Thyroid gland (tissue), 4 donors: Measurements from ENCODE around the gene PAEP. TPM values are rescaled to one million over a fixed set of nuclear protein-coding genes. Genes with fewer than 3 reads are reported as not detected.

Experiments used
- DNase-seq, 2 donors: peaks; one replicate each; pipeline ENCODE4 v3.0.0-alpha.2; 2019
- H3K27ac ChIP-seq, 3 donors: fragments of 200-600 bp; sonication (generic); 1 replicate in 2 of 3; 2 replicates in 1 of 3; pipeline ENCODE4 v1.5.1; 2016 to 2019; ENCODE audit warnings: mild to moderate bottlenecking in 1 of 3, moderate library complexity in 1 of 3
- H3K27me3 ChIP-seq: fragments of 200-600 bp; sonication (generic); one replicate; pipeline ENCODE4 v1.5.1; 2019
- H3K36me3 ChIP-seq, 2 donors: fragments of 200-600 bp; sonication (generic); one replicate each; pipeline ENCODE4 v1.5.1; 2016 to 2019
- H3K4me1 ChIP-seq, 2 donors: fragments of 200-600 bp; sonication (generic); one replicate each; pipeline ENCODE4 v1.5.1; 2017 to 2019
- H3K4me3 ChIP-seq, 3 donors: fragments of 200-600 bp; sonication (generic); replicated peaks in 1 of 3; 1 replicate in 2 of 3; 2 replicates in 1 of 3; pipeline ENCODE4 v1.5.1; 2016; ENCODE audit warnings: mild to moderate bottlenecking in 1 of 3
- H3K9me3 ChIP-seq: fragments of 200-600 bp; sonication (generic); one replicate; pipeline ENCODE4 v1.5.1; 2017
- POLR2A ChIP-seq, 2 donors: fragments of 450-650 bp; IDR thresholded peaks; one replicate each; pipeline ENCODE4 v1.6.1; 2017; ENCODE audit warnings: antibody characterized with exemption in 2 of 2, mild to moderate bottlenecking in 2 of 2, moderate library complexity in 1 of 2
- WGBS, 2 donors: methylation state at CpG; one replicate each; pipeline ENCODE4 v1.1.5; 2017; 5-methylcytosine and 5-hydroxymethylcytosine counted together
- intact Hi-C: fragments of 100-400 bp; cut with DNase I; formaldehyde crosslinking; loops from one replicate; pipeline ENCODE4 v1.15.1; 2023
- total RNA-seq, 4 donors: library from RNA; depleted of rRNA; stranded (reverse); fragments of >200 nt; gene quantifications; one replicate each; pipeline ENCODE4 v1.2.3, GENCODE V29; 2016
- TF ChIP-seq, protein P1 (sequence below), 6 experiments: fragments of 200-600 bp in 3 of 6; fragments of 450-650 bp in 3 of 6; sonication (generic) in 3 of 6; IDR thresholded peaks; one replicate each; pipeline ENCODE4 v1.5.1; 2016 to 2019; ENCODE audit warnings: antibody characterized with exemption in 6 of 6, mild to moderate bottlenecking in 2 of 6, inconsistent platforms in 1 of 6, moderate library complexity in 1 of 6

Gene PAEP
- total RNA-seq, 4 donors from 2014 or later = not detected

- Histone ChIP-seq H3K4me3 (no peak overlapping the region), H3K27me3 (no peaks in the 10 kb centered on the region), H3K4me1 (no peaks in the 10 kb centered on the region), H3K27ac (no peak overlapping the region), H3K36me3 (no peaks in the 10 kb centered on the region), H3K9me3 (no peaks in the 10 kb centered on the region)
- DNase-seq = no peak
- intact Hi-C loops = no loop called here
- WGBS, 2 donors = 92 to 96% methylated on average over 10 of the region's 10 CpGs
- TF ChIP-seq, protein P1, sequence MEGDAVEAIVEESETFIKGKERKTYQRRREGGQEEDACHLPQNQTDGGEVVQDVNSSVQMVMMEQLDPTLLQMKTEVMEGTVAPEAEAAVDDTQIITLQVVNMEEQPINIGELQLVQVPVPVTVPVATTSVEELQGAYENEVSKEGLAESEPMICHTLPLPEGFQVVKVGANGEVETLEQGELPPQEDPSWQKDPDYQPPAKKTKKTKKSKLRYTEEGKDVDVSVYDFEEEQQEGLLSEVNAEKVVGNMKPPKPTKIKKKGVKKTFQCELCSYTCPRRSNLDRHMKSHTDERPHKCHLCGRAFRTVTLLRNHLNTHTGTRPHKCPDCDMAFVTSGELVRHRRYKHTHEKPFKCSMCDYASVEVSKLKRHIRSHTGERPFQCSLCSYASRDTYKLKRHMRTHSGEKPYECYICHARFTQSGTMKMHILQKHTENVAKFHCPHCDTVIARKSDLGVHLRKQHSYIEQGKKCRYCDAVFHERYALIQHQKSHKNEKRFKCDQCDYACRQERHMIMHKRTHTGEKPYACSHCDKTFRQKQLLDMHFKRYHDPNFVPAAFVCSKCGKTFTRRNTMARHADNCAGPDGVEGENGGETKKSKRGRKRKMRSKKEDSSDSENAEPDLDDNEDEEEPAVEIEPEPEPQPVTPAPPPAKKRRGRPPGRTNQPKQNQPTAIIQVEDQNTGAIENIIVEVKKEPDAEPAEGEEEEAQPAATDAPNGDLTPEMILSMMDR (IDR thresholded peaks at IDR 0.05) = no peak
- TF ChIP-seq POLR2A (IDR thresholded peaks at IDR 0.05) = no peak
Measured at GRCh38 chr9:135519179-135519971, 42.2 kb upstream of the PAEP start.

GRCh38 chr9:135520916-135521607 is 40.5 kb upstream of the PAEP start, which contains the start of gene LCN1:
LCN1 (plus strand) TSS chr9:135521440; CDS start chr9:135521498, 58 bp downstream.
- Histone ChIP-seq H3K27ac (no peak within 1 kb of the TSS), H3K9me3 (no peaks in the 10 kb centered on the region), H3K4me1 (no peaks in the 10 kb centered on the region), H3K27me3 (no peaks in the 10 kb centered on the region), H3K36me3 (no peaks in the 10 kb centered on the region), H3K4me3 (no peak within 1 kb of the TSS)
- no peak for DNase-seq
- TF ChIP-seq, protein P1 (IDR thresholded peaks at IDR 0.05) = no peak
- TF ChIP-seq POLR2A (IDR thresholded peaks at IDR 0.05) = no peak
- intact Hi-C loops = no loop called here
- 78 to 83% methylated on average over 18 of the region's 18 CpGs for WGBS, 2 donors

DNA sequence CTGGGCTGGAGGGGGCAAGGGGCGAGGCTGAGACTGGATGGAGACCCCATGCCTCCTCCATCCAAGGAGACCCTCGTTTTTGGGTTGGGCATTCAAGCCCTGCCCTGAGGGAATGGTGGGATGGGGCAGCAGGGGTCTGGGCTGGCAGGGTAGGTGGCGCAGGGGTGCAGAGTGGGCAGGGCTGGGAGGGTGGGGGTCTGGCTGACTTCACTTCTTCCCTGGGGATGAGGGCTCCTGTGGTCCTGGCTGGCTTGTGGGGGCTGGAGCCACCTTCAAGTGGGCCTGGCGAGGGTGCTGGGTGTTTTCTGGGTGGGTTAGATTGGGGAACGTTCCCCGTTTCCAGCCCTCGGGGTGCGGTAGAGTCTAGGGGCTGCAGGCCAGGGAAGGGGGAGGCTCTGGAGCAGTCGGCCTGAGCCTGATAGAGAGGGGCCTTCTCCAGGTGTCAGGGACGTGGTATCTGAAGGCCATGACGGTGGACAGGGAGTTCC is 39.9 kb upstream of the PAEP start:
- Histone ChIP-seq H3K27me3 (no peaks in the 10 kb centered on the region), H3K4me3 (no peak overlapping the region), H3K4me1 (no peaks in the 10 kb centered on the region), H3K27ac (no peak overlapping the region), H3K9me3 (no peaks in the 10 kb centered on the region), H3K36me3 (no peaks in the 10 kb centered on the region)
- WGBS, 2 donors = 77 to 84% methylated on average over 8 to 11 of the region's 11 CpGs
- no peak for DNase-seq
- intact Hi-C loops = no loop called here
- TF ChIP-seq POLR2A (IDR thresholded peaks at IDR 0.05) = no peak
- TF ChIP-seq, protein P1 (IDR thresholded peaks at IDR 0.05) = no peak

DNA sequence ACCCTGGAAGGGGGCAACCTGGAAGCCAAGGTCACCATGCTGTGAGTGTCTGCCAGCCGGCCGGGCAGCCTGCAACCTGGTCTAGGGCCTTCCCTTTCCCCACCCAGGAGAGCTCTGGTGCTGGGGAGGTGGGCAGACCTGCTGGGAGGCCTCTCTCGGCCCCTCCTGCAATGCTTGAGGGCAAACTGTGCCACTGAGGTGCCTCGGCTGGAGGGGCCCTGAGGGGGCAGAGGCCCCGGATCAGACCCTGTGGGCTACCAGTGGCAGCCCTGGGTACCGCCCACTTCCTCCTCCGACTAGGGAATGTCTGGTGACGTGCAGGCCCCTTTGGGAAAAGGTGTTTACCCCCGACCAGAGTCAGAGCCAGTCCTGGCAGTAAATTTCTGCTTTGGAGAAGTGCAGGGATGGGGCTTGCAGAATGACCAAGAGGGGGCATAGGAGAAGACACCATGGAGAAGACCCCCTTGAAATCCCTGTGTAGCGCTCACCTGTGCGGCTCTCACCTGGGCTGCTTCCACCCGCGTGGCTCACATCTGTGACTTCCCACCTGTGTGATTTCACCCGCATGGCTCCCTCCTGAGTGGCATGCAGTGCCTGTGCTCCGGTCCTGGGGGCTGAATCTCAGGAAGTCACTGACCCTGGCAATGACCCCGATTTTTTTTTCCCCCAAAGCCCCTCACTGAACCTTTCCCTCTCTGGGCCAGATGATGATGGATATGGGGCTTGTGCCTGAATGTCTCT is 39.2 kb upstream of the PAEP start:
- 53 to 71% methylated on average over 12 to 15 of the region's 16 CpGs for WGBS, 2 donors
- intact Hi-C loops = no loop called here
- no peak overlapping the region for H3K4me3 ChIP-seq
- no peak overlapping the region for H3K27ac ChIP-seq
- TF ChIP-seq, protein P1 (IDR thresholded peaks at IDR 0.05) = no peak
- no peak for TF ChIP-seq POLR2A (IDR thresholded peaks at IDR 0.05)
- no peak for DNase-seq
- no peaks in the 10 kb centered on the region for H3K27me3 ChIP-seq
- H3K4me1 ChIP-seq = no peaks in the 10 kb centered on the region
- H3K9me3 ChIP-seq = no peaks in the 10 kb centered on the region
- H3K36me3 ChIP-seq = no peaks in the 10 kb centered on the region
